Naive thymus-derived CD4-positive, alpha-beta T cell (primary cell): ENCODE results near the gene SLC12A3. TPM values are rescaled to one million over a fixed set of nuclear protein-coding genes. Genes with fewer than 3 reads are reported as not detected.

ENCODE experiments used
- ATAC-seq: fragments of 150-1000 bp; cut with Tn5 transposase; 2 replicates; pipeline ENCODE4 v1.10.0; 2021; ENCODE audit warnings: mild to moderate bottlenecking, moderate library complexity
- CTCF ChIA-PET: fragments of 350-600 bp; sonication (Branson Sonifier 250); formaldehyde crosslinking; loops from one replicate; lab custom pipeline; 2021; ENCODE audit warnings: antibody characterized with exemption; lab: Charles Lee
- POLR2A ChIA-PET: fragments of 350-600 bp; sonication (Branson Sonifier 250); formaldehyde crosslinking; loops from one replicate; lab custom pipeline; 2021; ENCODE audit warnings: antibody characterized with exemption, inconsistent platforms; lab: Charles Lee
- DNase-seq, 9 donors: peaks; one replicate each; pipeline versions ENCODE4 v3.0.0 to v3.0.0-alpha.2; 2020 to 2022; ENCODE audit warnings: mixed read lengths in 1 of 9
- H3K27ac ChIP-seq: one replicate; pipeline ENCODE4 v1.7.0; 2013; ENCODE audit warnings: mild to moderate bottlenecking, low read depth, low read length, moderate library complexity
- H3K27me3 ChIP-seq, 2 donors: one replicate each; pipeline ENCODE4 v1.7.0; 2013; ENCODE audit warnings: low read length in 2 of 2, mild to moderate bottlenecking in 2 of 2, moderate library complexity in 2 of 2; ENCODE audit not compliant: control insufficient read depth in 2 of 2, insufficient read depth in 2 of 2
- H3K36me3 ChIP-seq, 3 experiments: 1 replicate in 2 of 3; 2 replicates in 1 of 3; pipeline ENCODE4 v1.7.0; 2013; ENCODE audit warnings: low read length in 3 of 3, mild to moderate bottlenecking in 3 of 3, moderate library complexity in 1 of 3; ENCODE audit not compliant: insufficient read depth in 3 of 3, control insufficient read depth in 2 of 3
- H3K4me1 ChIP-seq, 2 donors: one replicate each; pipeline ENCODE4 v1.7.0; 2013; ENCODE audit warnings: low read length in 2 of 2, mild to moderate bottlenecking in 2 of 2, moderate library complexity in 1 of 2; ENCODE audit not compliant: control insufficient read depth in 2 of 2, insufficient read depth in 2 of 2
- H3K4me3 ChIP-seq: 2 replicates; pipeline ENCODE4 v1.7.0; 2013; ENCODE audit warnings: mild to moderate bottlenecking, low read length
- H3K9me3 ChIP-seq, 3 experiments: 1 replicate in 2 of 3; 2 replicates in 1 of 3; pipeline ENCODE4 v1.7.0; 2013; ENCODE audit warnings: low read length in 3 of 3; ENCODE audit not compliant: control insufficient read depth in 2 of 3
- H3K27ac Mint-ChIP-seq, 9 donors: one replicate each; pipeline ENCODE4 v1.8.0; 2020 to 2022; ENCODE audit warnings: mixed read lengths in 9 of 9, mild to moderate bottlenecking in 8 of 9, moderate library complexity in 5 of 9, inconsistent platforms in 2 of 9
- H3K27me3 Mint-ChIP-seq, 5 donors: one replicate each; pipeline ENCODE4 v1.8.0; 2021 to 2022; ENCODE audit warnings: mixed read lengths in 5 of 5, mild to moderate bottlenecking in 1 of 5
- H3K36me3 Mint-ChIP-seq, 5 donors: one replicate each; pipeline ENCODE4 v1.8.0; 2020 to 2022; ENCODE audit warnings: mixed read lengths in 5 of 5, mild to moderate bottlenecking in 3 of 5, inconsistent platforms in 1 of 5
- H3K4me1 Mint-ChIP-seq, 7 donors: one replicate each; pipeline ENCODE4 v1.8.0; 2020 to 2022; ENCODE audit warnings: mixed read lengths in 7 of 7, mild to moderate bottlenecking in 3 of 7, inconsistent platforms in 1 of 7
- H3K4me3 Mint-ChIP-seq, 10 donors: one replicate each; pipeline ENCODE4 v1.8.0; 2020 to 2022; ENCODE audit warnings: mild to moderate bottlenecking in 10 of 10, mixed read lengths in 10 of 10, moderate library complexity in 6 of 10, inconsistent platforms in 2 of 10
- H3K9me3 Mint-ChIP-seq, 11 donors: one replicate each; pipeline ENCODE4 v1.8.0; 2020 to 2022; ENCODE audit warnings: mixed read lengths in 11 of 11, mild to moderate bottlenecking in 4 of 11, inconsistent platforms in 1 of 11, moderate library complexity in 1 of 11
- intact Hi-C, 2 donors: fragments of 100-400 bp; cut with micrococcal nuclease; formaldehyde crosslinking; loops; one replicate each; pipeline ENCODE4 v1.15.1; 2023
- polyA plus RNA-seq, 2 donors: library from polyadenylated mRNA; unstranded; fragments of 300-500 nt; fragmentation: Illumina TruSeq; gene quantifications; one replicate each; pipeline ENCODE4 v1.2.3, GENCODE V29; 2021
- total RNA-seq, 6 experiments: library from RNA in 5 of 6; stranded (reverse) in 5 of 6; gene quantifications; 1 replicate in 5 of 6; 2 replicates in 1 of 6; pipeline ENCODE4 v1.2.3 and lab custom pipeline; 2021 to 2026

Gene SLC12A3
- total and polyA plus RNA-seq, 7 experiments from 2014 or later, result 0.08 to 0.49 TPM; not detected in 5

DNA sequence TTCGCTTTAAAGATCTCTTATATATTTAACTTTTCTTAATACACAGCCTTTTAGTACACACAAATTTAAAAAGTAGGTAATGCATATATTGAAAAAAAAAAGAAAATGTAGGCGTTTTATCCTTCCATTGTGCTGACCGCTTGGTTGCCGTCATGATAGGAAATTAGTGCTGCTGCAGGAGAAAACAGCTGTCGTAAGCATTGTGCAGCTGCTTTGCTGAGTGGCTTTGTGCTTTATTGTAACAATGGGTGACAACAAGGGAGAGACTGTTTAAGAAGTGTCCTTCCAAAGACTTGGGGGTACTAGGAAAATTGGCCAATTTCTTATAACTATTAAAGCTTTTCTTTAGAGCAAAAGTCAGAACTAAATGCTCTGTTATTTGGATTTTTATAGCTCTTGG is 71.9 kb downstream of the SLC12A3 start:
- Mint-ChIP-seq H3K27me3 (no peaks in the 10 kb centered on the region), H3K36me3 (peaks cover 8 to 66% (median 28%) of the 10 kb centered on the region in 5 donors), H3K4me1 (peaks cover 33 to 76% (median 65%) of the 10 kb centered on the region in 7 donors), H3K4me3 (no peak overlapping the region), H3K27ac (peak overlapping the region in 3 of 9 donors; percentile 28 to 97 (median 38)), H3K9me3 (no peaks in the 10 kb centered on the region)
- no peak overlapping the region for H3K4me3 ChIP-seq
- ChIA-PET POLR2A (interaction anchor here (0.6 to 1.5 kb wide), 7 partner anchors 26 to 276 kb away, joined by 3 to 6 read pairs (median 4); no protein-coding TSS in a partner anchor), CTCF (interaction anchor here (0.6 to 1.9 kb wide), 2 partner anchors 15 to 171 kb away, joined by 3 to 6 read pairs; no protein-coding TSS in a partner anchor)
- H3K4me1 ChIP-seq, result peaks cover 18 to 29% of the 10 kb centered on the region in 2 donors
- no peaks in the 10 kb centered on the region for H3K27me3 ChIP-seq
- intact Hi-C loops, result loop anchor here in 1 of 2 donors (10.0 kb wide), 2 partner anchors 422 to 508 kb away; partner anchors contain the start of genes CIAPIN1 and COQ9
- H3K9me3 ChIP-seq, result no peaks in the 10 kb centered on the region
- H3K36me3 ChIP-seq, result peaks cover 0 to 73% (median 45%) of the 10 kb centered on the region in 3 experiments
- ATAC-seq (no peak), DNase-seq (no peak)
- H3K27ac ChIP-seq, result no peak overlapping the region

DNA sequence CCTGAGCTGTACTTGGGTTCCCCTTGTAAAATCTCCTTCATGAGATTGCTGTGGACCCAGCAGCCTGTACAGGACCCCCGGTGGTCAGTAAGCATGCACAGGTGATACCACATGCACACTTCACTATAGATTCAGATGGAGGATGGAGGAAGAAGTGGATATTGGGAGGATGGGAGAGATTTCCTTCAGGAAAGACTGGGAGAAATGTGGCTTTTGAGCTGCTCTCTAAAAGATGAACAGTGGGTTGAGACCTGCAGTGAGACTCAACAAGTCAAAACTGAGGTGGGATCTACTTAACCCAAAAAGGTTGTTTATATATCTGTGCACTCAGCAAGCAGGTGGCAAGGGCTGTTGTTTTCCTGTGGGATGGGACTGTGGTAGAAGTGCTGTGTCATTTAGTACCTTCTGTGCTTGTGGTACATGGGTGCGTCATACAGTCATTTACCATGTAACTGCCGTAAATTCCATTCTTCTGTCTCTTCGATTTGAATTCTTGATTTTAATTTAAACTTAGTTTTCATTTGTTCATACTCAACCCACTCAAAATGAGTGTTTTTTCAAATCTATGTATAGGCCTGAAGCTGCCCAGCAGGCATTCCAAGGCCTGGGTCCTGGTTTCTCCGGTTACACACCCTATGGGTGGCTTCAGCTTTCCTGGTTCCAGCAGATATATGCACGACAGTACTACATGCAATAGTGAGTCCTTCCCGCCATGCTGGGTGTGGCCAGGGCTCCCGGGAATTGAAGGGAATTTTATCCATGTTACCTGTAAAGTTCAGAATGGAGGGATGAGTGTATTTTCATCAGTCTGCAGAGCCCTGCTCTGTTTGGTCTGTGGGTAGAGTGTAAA is 73.9 kb downstream of the SLC12A3 start:
- Histone ChIP-seq H3K27ac (peak overlapping the region; percentile 34), H3K36me3 (peaks cover 9 to 84% (median 59%) of the 10 kb centered on the region in 3 experiments), H3K27me3 (no peaks in the 10 kb centered on the region), H3K4me3 (no peak overlapping the region), H3K4me1 (peaks cover 12 to 29% of the 10 kb centered on the region in 2 donors), H3K9me3 (no peaks in the 10 kb centered on the region)
- H3K27me3 Mint-ChIP-seq, result no peaks in the 10 kb centered on the region
- H3K4me1 Mint-ChIP-seq, result peaks cover 34 to 79% (median 55%) of the 10 kb centered on the region in 7 donors
- peak overlapping the region; percentile 52 to 97 (median 83) for H3K27ac Mint-ChIP-seq
- DNase-seq (peak in 3 of 9 donors; percentile 28 to 51 (median 32)), ATAC-seq (peak; percentile 64)
- no peaks in the 10 kb centered on the region for H3K9me3 Mint-ChIP-seq
- intact Hi-C loops, result loop anchor here in 1 of 2 donors (10.0 kb wide), 2 partner anchors 424 to 506 kb away; partner anchors contain the start of genes CIAPIN1 and COQ9
- H3K4me3 Mint-ChIP-seq, result peak overlapping the region; percentile 3 to 83 (median 62)
- H3K36me3 Mint-ChIP-seq, result peaks cover 3 to 66% (median 38%) of the 10 kb centered on the region in 5 donors
- POLR2A ChIA-PET, result interaction anchor here (1.0 kb wide), 2 partner anchors 8 to 9 kb away, joined by 3 read pairs; no protein-coding TSS in a partner anchor
- CTCF ChIA-PET, result interaction anchor here (0.6 to 1.4 kb wide), 3 partner anchors 45 to 149 kb away, joined by 3 to 5 read pairs (median 3); no protein-coding TSS in a partner anchor

GRCh38 chr16:56939801-56940200 is 74.8 kb downstream of the SLC12A3 start:
- no peaks in the 10 kb centered on the region for H3K27me3 ChIP-seq
- peak overlapping the region; percentile 34 for H3K27ac ChIP-seq
- ATAC-seq, result no peak
- ChIA-PET POLR2A (interaction anchor here (1.0 kb wide), 1 partner anchor 9 kb away, joined by 3 read pairs; no protein-coding TSS in a partner anchor), CTCF (interaction anchor here (0.6 kb wide), 1 partner anchor 44 kb away, joined by 5 read pairs; no protein-coding TSS in a partner anchor)
- H3K4me3 ChIP-seq, result no peak overlapping the region
- Mint-ChIP-seq H3K4me1 (peaks cover 27 to 78% (median 46%) of the 10 kb centered on the region in 7 donors), H3K9me3 (no peaks in the 10 kb centered on the region), H3K4me3 (peak overlapping the region in 4 of 10 donors; percentile 9 to 67 (median 44)), H3K27ac (peak overlapping the region; percentile 65 to 97 (median 83)), H3K27me3 (no peaks in the 10 kb centered on the region), H3K36me3 (peaks cover 3 to 64% (median 38%) of the 10 kb centered on the region in 5 donors)
- no peaks in the 10 kb centered on the region for H3K9me3 ChIP-seq
- intact Hi-C loops, result loop anchor here in 1 of 2 donors (1.0 to 10.0 kb wide), 3 partner anchors 8 to 505 kb away; partner anchors contain the start of genes CIAPIN1, COQ9 and HERPUD1
- H3K4me1 ChIP-seq, result peaks cover 6 to 29% of the 10 kb centered on the region in 2 donors
- no peak for DNase-seq
- peaks cover 12 to 93% (median 63%) of the 10 kb centered on the region in 3 experiments for H3K36me3 ChIP-seq

DNA sequence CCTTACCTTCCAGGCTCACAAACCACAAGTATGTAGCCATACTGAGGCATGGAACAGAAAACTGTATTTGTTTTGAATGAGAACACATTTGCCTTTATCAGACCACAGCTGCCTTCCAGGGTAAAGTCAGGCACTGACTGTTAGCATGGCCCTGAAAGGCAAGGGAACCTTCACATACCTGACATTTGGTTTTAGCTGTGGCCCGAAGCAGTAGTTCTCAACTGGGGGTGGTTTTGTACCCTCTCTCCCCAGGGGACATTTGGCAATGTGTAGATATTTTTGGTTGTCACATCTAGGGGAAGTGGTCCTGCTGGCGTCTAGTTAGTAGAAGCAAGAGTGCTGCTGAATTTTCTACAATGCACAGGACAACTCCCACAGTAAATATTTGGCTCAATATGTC is 76.1 kb downstream of the SLC12A3 start:
- peaks cover 12 to 88% (median 58%) of the 10 kb centered on the region in 3 experiments for H3K36me3 ChIP-seq
- H3K36me3 Mint-ChIP-seq, result peaks cover 3 to 59% (median 34%) of the 10 kb centered on the region in 5 donors
- peaks cover 6 to 24% of the 10 kb centered on the region in 2 donors for H3K4me1 ChIP-seq
- DNase-seq (no peak), ATAC-seq (no peak)
- H3K27me3 Mint-ChIP-seq, result no peaks in the 10 kb centered on the region
- CTCF ChIA-PET, result interaction anchor here (1.1 to 1.7 kb wide), 2 partner anchors 8 to 24 kb away, joined by 4 to 5 read pairs; no protein-coding TSS in a partner anchor
- no peak overlapping the region for H3K4me3 ChIP-seq
- H3K9me3 ChIP-seq, result no peaks in the 10 kb centered on the region
- H3K4me3 Mint-ChIP-seq, result no peak overlapping the region
- no peaks in the 10 kb centered on the region for H3K9me3 Mint-ChIP-seq
- POLR2A ChIA-PET, result interaction anchor here (0.6 to 2.1 kb wide), 3 partner anchors 8 to 11 kb away, joined by 3 to 10 read pairs (median 6); partner anchors contain the start of gene HERPUD1
- peaks cover 18 to 70% (median 36%) of the 10 kb centered on the region in 7 donors for H3K4me1 Mint-ChIP-seq
- H3K27ac ChIP-seq, result no peak overlapping the region
- H3K27me3 ChIP-seq, result no peaks in the 10 kb centered on the region
- H3K27ac Mint-ChIP-seq, result peak overlapping the region in 1 of 9 donors; percentile 23
- intact Hi-C loops, result no loop called here

DNA sequence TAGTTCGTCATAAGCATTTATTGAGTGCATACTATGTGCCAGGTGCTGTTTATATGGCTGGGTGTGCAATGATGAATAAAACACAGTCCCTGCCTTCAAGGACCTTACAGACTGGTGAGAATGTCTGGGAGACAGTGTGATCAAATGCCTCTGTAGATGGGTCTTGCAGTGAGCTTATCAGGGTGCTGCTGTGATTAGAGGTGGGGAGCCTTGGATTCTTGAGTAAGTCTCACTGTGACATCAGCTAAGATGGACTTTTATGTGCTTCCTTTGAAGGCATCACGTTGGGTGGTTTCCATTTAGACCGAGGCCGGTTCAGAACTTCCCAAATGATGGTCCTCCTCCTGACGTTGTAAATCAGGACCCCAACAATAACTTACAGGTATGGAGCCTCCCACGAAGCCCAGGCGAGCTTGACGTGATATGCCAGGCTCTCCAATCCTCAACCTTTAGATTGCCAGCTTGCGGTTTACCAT is 76.9 kb downstream of the SLC12A3 start:
- no peak for DNase-seq
- Mint-ChIP-seq H3K27ac (no peak overlapping the region), H3K4me3 (no peak overlapping the region), H3K4me1 (peaks cover 18 to 65% (median 32%) of the 10 kb centered on the region in 7 donors), H3K9me3 (no peaks in the 10 kb centered on the region), H3K36me3 (peaks cover 3 to 52% (median 34%) of the 10 kb centered on the region in 5 donors), H3K27me3 (no peaks in the 10 kb centered on the region)
- ChIA-PET CTCF (interaction anchor here (0.8 to 1.7 kb wide), 3 partner anchors 9 to 388 kb away, joined by 3 to 5 read pairs (median 4); no protein-coding TSS in a partner anchor), POLR2A (interaction anchor here (2.0 to 2.1 kb wide), 2 partner anchors 9 to 11 kb away, joined by 6 to 10 read pairs; partner anchors contain the start of gene HERPUD1)
- ATAC-seq, result no peak
- H3K36me3 ChIP-seq, result peaks cover 12 to 81% (median 50%) of the 10 kb centered on the region in 3 experiments
- H3K4me3 ChIP-seq, result no peak overlapping the region
- intact Hi-C loops, result no loop called here
- H3K4me1 ChIP-seq, result peaks cover 6 to 24% of the 10 kb centered on the region in 2 donors
- H3K27me3 ChIP-seq, result no peaks in the 10 kb centered on the region
- no peaks in the 10 kb centered on the region for H3K9me3 ChIP-seq
- no peak overlapping the region for H3K27ac ChIP-seq
